HG03108 (cell line): ENCODE measurements around the gene CD27.
"Not testable (repeated sequence)": the region's sequence is repeated elsewhere in the genome, so short reads cannot be mapped to it uniquely, and the experiment has no call there.

Source experiments
- ATAC-seq: cut with Tn5 transposase; IDR thresholded peaks from one replicate; pipeline ENCODE4 v1.9.1; 2021; ENCODE audit warnings: moderate library complexity; ENCODE audit not compliant: unreplicated experiment

CD27 gene

DNA sequence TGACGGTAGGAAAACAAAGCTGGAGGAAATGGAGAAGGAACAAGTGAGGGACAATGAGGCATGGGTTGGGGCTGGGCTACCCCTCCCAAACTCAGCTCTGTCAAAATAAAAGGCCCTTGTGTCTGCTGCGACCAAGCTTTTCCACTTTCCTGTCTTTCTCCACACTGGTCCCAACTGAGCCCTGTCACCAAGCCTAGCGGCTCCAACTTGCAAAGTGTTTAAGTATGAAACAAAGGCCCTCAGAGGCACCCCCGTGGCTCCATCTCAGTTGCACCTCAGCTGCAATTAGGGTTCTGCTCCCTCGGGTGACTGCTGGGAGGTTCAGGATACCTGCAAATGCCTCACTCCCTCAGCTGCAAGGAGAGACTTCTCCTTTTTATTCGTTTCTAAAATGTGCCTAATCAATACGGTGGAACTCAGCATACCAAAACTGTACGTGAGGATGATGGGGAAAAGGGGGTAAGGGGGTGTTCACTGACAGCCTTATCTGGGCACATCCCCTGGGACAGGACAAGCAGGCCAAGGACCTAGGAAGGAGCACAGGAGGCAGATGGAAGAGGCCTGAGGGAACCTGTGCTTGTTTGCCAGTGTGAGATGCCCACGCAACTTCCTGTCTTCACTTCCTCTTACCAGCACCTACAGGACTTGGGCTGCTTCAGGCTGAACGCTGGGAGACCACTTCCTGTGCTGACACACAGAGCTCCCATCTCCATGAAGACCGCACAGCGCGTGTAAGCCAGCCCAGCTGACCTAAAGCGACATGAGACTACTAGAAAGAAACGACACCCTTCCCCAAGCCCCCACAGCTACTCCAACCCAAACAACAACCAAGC is 16.9 kb downstream of the CD27 start:
- ATAC-seq: peak; percentile 81

DNA sequence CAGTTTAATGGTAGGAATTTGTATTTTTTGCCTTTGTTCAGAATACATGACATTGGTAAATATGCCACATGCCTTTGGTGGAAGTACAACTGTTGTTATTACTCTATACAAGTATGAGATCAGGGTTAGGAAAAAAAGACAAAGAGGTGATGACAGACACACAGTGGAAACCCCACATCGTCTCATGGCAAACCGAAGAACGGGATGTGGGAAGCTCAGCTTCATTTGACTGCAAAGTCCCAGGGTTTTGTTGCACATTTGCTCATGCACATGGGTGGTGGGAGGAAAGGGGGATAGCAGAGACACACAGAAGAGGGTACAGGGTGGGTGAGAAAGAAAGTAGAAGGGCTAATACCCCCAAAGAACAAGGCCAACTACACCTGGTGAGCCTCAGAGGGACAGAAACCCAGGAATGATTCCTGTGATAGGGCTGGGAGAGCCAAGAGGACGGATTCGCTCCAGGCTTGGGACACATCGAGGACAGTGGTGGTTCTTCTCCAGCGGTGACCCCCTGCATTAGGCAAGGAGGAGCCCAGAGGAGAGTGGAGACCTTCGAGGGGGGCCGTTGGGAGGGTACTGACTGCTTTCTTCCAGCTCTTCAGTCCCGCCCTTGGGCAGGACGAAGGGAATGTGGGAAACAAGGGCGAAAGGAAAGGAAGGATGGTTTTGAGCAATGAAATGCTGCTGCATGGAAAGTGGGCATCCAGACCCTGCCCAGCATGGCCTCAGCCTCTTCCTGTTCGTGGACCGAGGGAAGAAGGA is 17.7 kb downstream of the CD27 start:
- ATAC-seq: no peak

DNA sequence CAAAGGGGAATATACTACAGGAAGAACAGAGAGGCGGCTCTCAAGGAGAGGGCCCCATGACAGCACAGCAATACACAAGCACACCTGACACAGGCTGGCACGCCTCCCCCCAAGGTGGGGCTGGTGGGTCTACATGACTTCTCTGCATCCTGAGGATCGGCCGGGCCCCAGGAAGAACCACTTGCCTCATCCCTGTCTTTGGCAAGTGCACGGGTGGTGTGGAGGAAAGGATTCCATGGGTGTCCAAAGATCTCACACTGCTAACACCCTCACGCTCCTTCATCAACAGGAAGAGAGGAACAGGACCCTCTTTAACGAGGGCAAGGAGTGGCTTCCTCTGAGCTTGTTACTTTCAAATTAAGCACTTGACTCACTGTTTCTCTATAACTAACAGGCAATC is 18.5 kb downstream of the CD27 start:
- ATAC-seq: no peak

DNA sequence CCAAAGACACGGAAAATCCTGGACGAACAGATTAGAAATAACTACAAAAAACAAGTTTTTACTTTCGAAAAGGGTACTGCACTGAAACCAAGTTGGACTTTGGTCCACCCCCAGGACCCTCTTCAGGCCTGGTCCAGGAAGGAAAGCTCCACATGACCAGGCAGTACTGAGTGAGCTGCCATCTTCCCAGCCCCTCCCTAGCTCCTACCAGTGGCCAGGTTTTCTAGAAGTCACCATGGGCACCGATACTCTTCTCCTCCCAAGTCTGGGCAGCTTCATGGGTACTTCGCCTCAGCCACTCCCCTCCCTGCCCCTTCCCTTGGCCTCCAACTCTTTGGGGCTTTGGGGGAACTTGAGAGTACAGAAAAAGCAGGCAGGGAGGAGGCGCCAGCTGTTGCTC is 19.1 kb downstream of the CD27 start:
- no peak for ATAC-seq

DNA sequence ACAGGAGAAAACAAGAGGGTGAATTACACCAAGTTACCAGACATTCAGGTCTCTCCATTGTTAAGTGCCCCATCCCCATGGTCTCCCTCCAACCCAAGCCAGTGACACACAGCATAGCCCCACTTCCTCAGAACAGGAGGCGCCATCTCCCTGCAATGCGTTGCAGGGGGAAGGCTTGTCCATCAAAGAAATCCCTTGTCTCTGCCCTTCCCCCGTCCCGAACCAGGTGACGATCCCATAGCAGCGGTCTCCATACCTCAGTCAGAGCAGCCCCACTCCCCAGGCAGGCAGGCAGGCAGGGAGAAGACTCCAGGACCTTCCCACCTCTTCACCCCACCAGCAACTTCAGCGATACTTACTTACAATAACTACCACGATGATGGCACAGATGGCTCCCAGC is 19.8 kb downstream of the CD27 start:
- ATAC-seq: no peak

DNA sequence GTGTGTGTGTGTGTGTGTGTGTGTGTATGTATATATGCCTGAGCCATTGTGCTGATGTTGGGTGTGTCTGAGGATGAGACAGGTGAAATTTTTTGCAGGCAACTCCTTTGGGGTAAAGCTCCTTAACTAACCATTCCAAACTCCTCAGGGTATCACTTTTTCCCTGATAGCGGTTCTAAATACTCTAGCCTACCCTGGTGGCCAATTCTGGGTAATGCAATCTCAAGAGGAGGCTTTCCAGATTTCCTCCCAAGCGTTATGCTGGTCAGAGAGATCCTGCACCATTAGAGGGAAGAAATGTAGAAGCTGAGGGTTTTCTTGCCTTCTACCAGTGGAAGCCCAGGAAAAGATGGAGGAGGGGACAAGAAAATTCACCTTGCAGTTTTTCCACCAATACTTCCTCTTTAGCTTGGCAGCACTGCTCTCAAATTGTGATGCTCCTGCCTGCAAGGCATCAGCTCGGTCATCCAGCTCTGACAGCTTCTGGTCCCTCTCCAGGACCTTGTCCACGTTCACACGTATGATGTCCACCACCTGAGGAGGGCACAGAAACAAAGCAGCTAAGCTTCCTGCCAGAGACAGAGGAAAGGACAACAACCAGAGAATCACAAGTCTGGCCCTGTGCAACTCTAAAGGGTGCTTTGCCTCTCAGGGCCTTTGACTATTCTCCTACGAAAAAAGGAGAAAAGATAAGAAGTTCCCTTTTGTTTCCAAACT is 20.9 kb downstream of the CD27 start:
- no peak for ATAC-seq

DNA sequence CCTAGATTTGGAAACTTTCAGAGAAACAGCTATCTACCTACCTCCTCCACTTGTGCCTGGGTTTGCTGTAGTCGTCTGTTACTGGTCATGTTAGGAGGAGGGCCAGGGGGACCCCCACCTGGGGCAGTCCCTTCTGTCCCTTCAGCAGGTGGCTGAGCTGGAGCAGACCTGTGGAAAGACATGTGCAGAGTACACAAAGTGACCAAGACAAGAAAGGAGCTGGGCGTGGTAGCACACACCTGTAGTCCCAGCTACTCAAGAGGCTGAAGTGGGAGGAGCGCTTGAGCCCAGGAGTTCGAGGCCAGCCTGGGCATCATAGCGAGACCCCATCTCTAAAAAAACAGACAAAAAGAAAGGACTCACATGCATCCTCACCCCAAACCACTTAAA is 21.4 kb downstream of the CD27 start:
- no peak for ATAC-seq

DNA sequence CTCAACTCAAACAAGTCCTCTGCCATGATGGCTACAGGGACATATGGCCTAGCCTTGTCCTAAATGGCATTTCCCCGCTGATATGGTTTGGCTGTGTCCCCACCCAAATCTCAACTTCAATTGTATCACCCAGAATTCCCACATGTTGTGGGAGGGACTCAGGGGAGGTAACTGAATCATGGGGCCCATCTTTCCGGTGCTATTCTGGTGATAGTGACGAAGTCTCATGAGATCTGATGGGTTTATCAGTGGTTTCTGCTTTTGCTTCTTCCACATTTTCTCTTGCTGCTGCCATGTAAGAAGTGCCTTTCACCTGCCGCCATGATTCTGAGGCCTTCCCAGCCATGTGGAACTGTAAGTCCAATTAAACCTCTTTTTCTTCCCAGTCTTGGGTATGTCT is 22.0 kb downstream of the CD27 start:
- not testable (repeated sequence) for ATAC-seq

DNA sequence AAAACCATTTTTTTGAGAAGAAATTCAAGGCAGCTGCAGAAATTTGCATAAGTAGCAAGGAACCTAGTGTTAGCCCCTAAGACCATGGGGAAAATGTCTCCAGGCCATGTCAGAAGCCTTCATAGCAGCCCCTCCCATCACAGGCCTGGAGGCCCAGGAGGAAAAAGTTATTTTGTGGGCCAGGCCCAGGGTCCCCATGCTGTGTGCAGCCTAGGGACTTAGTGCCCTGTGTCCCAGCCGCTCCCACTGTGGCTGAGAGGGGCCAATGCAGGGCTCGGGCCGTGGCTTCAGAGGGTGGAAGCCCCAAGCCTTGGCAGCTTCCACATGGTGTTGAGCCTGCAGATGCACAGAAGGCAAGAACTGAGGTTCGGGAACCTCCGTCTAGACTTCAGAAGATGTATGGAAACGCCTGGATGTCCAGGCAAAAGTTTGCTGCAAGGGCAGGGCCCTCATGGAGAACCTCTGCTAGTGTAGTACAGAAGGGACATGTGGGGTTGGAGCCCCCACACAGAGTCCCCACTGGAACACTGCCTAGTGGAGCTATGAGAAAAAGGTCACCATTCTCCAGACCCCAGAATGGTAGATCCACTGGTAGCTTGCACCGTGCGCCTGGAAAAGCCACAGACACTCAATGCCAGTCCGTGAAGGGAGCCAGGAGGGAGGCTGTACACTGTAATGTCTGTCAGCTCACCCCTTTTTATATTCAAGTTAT is 23.0 kb downstream of the CD27 start:
- ATAC-seq: not testable (repeated sequence)

DNA sequence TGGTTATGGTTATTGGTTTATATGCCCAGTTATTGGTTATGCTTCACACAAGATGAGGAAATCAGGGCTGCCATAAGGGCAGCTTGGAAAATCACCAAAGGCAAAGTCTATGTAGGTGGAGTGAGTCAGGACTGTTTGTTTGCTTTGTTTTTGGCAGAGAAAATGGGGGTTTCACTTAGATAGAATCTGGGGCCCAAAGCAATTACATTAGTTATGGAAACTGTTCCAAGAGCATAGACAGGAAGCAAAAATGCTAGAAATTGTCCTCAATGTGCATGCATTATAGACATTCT is 23.5 kb downstream of the CD27 start:
- ATAC-seq: no peak

DNA sequence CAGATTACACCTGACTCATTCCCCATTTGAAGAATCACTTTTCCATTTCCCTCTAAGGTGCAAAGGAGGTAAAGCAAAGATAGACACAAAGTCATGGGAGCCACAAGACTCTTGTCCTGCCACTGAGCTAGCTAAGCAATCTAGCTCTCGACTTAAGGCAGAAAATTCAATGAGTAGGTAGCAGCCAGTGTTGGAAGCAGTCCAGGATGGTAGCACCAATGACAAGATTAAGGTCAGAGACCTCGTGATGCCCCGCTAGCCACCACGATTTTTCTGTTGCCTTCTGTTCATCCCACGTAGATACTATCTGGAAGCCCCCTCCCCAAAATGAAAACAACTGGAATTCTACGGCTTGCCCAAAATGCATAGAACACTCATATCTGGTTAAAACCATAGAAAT is 24.3 kb downstream of the CD27 start:
- ATAC-seq: no peak

DNA sequence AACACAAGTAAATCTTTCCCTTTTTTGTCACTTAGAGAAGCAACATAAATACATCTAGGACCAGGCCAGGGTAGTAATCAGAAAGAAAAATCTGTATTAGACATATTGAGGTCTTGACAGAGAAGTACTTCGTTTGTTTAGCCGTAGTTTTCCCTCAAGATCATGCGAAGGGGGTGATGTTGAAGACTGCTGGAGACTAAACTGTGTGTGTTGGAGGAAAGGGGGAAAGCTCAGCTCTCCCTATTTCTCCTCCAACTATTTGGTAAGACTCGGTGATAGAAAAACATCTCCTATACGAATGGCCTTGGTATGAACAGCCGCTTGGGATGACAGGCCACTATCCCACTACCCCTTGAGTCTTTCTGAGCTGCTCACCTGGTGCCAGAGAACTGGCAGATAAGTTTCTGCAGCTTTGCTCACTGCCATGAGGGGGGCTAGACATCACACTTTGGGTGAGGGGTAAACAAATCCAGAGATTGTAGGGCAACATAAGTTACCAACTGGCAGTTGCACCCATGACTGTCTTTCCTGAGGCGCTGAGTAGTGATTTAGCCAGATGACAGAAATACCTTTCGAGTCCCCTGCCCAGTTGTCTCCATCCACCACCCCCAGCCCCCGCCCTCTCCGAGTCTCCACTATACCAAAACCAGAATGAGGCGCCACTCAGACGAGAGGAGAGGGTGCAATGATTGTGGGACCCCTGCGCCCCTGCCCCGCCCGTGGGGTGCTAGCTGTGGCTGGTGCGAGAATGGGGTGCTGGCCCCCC is 25.0 kb downstream of the CD27 start:
- no peak for ATAC-seq

DNA sequence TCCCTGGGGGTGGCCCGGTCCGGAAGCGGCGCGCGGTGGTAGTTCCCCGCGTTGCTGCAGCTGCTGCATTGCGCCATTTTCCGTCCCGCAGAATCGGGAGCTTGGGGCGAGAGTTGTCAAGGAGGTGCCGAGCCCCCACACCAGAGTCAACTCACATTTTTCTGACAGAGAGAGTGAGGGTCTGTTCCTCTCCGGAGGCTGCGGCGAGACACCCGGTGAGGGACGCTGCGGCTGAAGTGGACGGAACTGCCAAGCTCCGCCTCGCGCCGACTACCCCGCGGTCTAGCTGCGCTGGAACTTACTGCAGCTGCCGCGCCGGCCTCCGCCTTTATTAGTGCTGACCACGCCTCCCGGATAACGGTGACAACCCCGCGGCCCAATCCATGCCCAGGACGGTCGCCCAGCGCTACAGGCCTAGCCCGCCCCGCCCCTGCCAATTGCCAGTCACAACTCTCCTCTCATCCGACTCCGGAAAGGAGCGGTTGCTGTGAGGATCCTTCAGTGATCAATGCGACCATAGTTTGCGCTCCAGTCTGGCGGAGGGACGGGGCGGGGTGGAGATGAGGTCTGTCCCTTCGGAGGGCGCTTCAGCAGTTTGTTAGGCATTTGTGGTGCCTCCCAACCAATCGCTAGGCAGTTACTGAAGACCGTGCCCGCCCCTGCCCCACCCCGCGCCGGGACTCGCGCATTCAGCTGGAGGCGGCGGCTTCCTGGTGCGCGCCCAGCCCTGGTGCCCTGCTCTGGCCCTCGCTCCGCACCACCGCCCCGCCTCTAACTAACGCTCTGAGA is 25.8 kb downstream of the CD27 start, which contains the start of gene VAMP1:
VAMP1 (minus strand) TSS at position 303 of the 789 bp plus-strand sequence; CDS start at position 157, 146 bp downstream.
- peak; percentile 81 for ATAC-seq

DNA sequence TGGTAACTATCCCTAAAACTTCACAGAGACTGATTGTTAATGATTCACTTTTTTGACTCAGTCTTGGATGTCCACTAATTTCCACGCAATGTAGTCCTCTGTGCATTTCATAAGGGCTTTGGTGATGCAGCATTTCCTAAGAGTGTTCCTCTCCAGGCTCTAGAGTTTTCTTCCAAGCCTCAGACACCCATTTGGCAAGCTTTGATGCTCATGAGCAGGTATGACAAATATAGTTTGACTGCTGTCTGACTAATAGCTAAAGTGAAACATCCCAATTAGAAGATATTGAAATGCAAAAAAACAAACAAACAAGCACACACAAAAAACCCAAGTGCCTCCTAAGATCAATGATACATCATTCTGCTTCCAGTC is 27.2 kb downstream of the CD27 start:
- no peak for ATAC-seq

DNA sequence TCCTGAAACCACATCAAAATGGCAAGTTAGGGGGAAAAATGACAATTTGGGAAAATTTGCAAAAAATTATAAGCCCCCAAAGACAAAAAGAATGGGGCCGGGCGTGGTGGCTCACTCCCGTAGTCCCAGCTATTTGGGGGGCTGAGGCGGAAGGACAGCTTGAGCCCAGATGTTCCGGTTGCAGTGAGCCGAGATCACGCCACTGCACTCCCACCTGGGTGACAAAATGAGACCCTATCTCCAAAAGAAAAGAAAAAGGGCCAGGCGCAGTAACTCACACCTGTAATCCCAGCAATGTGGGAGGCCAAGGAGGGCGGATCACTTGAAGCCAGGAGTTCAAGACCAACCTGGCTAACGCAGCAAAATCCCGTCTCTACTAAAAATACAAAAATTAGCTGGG is 27.7 kb downstream of the CD27 start:
- ATAC-seq: no peak

DNA sequence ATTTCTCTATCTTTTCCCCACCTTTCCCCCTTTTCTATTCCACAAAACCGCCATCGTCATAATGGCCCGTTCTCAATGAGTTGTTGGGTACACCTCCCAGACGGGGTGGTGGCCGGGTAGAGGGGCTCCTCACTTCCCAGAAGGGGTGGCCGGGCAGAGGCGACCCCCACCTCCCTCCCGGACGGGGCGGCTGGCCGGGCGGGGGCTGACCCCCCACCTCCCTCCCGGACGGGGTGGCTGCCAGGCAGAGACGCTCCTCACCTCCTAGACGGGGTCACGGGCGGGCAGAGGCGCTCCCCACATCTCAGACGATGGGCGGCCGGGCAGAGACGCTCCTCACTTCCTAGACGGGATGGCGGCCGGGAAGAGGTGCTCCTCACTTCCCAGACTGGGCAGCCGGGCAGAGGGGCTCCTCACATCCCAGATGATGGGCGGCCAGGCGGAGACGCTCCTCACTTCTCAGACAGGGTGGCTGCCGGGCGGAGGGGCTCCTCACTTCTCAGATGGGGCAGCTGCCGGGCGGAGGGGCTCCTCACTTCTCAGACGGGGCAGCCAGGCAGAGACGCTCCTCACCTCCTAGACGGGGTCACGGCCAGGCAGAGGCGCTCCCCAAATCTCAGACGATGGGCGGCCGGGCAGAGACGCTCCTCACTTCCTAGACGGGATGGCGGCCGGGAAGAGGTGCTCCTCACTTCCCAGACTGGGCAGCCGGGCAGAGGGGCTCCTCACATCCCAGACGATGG is 30.6 kb downstream of the CD27 start:
- not testable (repeated sequence) for ATAC-seq

DNA sequence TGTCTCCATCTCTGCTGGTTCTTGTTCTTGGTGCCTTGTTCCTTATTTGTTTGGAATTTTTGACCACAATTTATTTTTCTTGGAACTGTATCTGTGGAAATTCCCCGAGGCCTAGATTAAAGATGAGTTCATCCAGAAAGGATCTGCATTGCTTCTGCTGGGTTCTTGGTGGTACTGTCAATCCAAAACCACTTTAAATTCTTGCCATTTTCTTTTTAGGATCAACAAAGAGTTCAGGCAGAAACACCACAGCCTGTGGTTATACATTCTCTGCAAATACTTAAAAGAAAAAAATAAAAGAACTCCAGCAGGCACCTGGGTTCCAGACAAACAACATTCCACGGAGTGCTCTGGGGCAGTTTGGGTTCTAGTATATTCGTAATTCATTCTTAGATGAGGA is 31.7 kb downstream of the CD27 start:
- ATAC-seq: no peak

DNA sequence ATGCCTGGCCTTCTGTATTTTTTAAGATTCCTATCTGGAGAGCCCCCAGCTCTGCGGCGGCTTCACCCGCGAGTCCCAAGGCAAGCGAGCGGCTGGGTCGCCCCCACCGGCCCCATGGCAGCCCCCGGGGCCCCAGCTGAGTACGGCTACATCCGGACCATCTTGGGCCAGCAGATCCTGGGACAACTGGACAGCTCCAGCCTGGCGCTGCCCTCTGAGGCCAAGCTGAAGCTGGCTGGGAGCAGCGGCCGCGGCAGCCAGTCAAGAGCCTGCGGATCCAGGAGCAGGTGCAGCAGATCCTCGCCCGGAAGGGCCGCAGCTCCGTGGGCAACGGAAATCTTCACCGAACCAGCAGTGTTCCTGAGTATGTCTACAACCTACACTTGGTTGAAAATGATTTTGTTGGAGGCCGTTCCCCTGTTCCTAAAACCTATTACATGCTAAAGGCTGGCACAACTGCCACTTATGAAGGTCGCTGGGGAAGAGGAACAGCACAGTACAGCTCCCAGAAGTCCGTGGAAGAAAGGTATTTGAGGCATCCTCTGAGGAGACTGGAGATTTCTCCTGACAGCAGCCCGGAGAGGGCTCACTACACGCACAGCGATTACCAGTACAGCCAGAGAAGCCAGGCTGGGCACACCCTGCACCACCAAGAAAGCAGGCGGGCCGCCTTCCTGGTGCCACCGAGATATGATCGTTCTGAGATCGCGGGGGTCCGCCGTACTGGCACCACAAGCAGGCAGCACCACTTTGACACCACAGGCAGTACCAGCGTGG is 33.0 kb downstream of the CD27 start:
- ATAC-seq: not testable (repeated sequence)
